CD4-positive, alpha-beta T cell treated with Interleukin-2 at 100 ng/mL for 4 hours (primary cell): ENCODE measurements around the gene RGS10.
A peak's percentile ranks its signal among the peaks of the same experiment; 100 is the strongest.
"Not testable (repeated sequence)": the region's sequence is repeated elsewhere in the genome, so short reads cannot be mapped to it uniquely, and the experiment has no call there.

Source experiments
- DNase-seq: peaks from one replicate; pipeline ENCODE4 v3.0.0-alpha.2; 2020; ENCODE audit warnings: low spot score

Gene RGS10

GRCh38 chr10:119538632-119539358 lies 3.7 kb downstream of the RGS10 start:
- DNase-seq, result peak; percentile 36

GRCh38 chr10:119537953-119538630 lies 4.4 kb downstream of the RGS10 start:
- DNase-seq, result no peak

GRCh38 chr10:119536508-119537025 lies 6.0 kb downstream of the RGS10 start:
- no peak for DNase-seq

- DNase-seq, result no peak
These were observed 6.5 kb downstream of the RGS10 start for GRCh38 chr10:119535837-119536507.

- DNase-seq, result no peak
These were observed 7.2 kb downstream of the RGS10 start for GRCh38 chr10:119535305-119535704.

GRCh38 chr10:119533473-119533872 lies 9.0 kb downstream of the RGS10 start:
- no peak for DNase-seq

GRCh38 chr10:119532791-119533190 lies 9.7 kb downstream of the RGS10 start:
- DNase-seq, result not testable (repeated sequence)

GRCh38 chr10:119532251-119532650 lies 10.3 kb downstream of the RGS10 start:
- DNase-seq, result not testable (repeated sequence)

GRCh38 chr10:119531067-119531466 lies 11.5 kb downstream of the RGS10 start:
- no peak for DNase-seq

- not testable (repeated sequence) for DNase-seq
These were observed 13.8 kb downstream of the RGS10 start for GRCh38 chr10:119528663-119529237.

GRCh38 chr10:119526621-119527592 lies 15.6 kb downstream of the RGS10 start:
- no peak for DNase-seq

GRCh38 chr10:119526149-119526548 lies 16.4 kb downstream of the RGS10 start:
- DNase-seq, result no peak

GRCh38 chr10:119525116-119525515 lies 17.4 kb downstream of the RGS10 start:
- DNase-seq, result no peak

- no peak for DNase-seq
These were observed 17.8 kb downstream of the RGS10 start for GRCh38 chr10:119524720-119525070.

GRCh38 chr10:119523895-119524719 lies 18.4 kb downstream of the RGS10 start:
- no peak for DNase-seq

- DNase-seq, result no peak
These were observed 19.6 kb downstream of the RGS10 start for GRCh38 chr10:119522747-119523426.

GRCh38 chr10:119521443-119522204 lies 20.9 kb downstream of the RGS10 start:
- no peak for DNase-seq

GRCh38 chr10:119520283-119520682 lies 22.2 kb downstream of the RGS10 start:
- no peak for DNase-seq

- no peak for DNase-seq
These were observed 23.6 kb downstream of the RGS10 start for GRCh38 chr10:119518936-119519335.
